CD4-positive, alpha-beta T cell treated with Interleukin-4 for 4 hours (primary cell): Measurements from ENCODE around the gene MRM3.
A peak's percentile ranks its signal among the peaks of the same experiment; 100 is the strongest.
"Not testable (repeated sequence)": the region's sequence is repeated elsewhere in the genome, so short reads cannot be mapped to it uniquely, and the experiment has no call there.

Experiments
- DNase-seq: peaks from one replicate; pipeline ENCODE4 v3.0.0-alpha.2; 2020

Gene MRM3, protein sequence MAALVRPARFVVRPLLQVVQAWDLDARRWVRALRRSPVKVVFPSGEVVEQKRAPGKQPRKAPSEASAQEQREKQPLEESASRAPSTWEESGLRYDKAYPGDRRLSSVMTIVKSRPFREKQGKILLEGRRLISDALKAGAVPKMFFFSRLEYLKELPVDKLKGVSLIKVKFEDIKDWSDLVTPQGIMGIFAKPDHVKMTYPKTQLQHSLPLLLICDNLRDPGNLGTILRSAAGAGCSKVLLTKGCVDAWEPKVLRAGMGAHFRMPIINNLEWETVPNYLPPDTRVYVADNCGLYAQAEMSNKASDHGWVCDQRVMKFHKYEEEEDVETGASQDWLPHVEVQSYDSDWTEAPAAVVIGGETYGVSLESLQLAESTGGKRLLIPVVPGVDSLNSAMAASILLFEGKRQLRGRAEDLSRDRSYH

DNA sequence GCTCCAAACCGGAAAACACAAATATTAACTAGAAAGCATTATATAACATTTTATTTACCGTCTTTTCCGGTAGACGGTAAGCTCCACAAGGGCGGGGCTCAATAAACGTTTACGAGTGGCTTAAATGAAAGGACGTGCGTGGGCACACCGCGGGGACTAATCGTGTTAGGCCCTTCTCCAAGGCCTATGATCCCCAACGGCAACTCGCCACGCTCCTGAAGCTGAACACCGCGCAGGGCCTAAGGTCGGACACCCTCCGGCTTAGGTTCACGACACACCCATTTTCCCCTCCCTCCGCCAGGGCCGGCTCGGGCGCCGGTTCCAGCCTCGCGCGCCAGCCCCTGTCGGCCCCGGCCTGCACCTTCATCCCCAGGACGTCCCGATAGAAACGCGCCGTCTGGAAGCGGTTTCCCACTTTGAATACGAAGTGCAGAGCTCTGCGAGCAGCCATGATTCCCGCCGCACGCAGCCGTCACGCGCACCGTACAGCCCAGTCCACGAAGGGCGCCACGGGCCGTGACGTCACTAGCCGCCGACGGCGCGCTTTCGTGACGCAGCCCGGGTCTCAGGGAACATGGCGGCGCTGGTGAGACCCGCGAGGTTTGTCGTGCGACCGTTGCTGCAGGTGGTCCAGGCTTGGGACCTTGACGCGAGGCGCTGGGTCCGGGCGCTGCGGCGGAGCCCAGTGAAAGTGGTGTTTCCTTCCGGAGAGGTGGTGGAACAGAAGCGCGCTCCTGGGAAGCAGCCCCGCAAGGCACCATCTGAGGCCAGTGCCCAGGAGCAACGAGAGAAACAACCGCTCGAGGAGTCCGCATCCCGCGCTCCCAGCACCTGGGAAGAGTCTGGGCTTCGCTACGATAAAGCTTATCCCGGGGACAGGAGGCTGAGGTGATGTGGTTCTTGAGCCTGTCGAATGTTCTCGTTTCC, at the start of gene MRM3, which contains the start of gene GLOD4:
TSS of gene MRM3 (plus strand) at position 549 of the 927 bp plus-strand sequence. CDS start at position 575, 26 bp downstream.
TSS of gene GLOD4 (minus strand) at position 476 of the 927 bp plus-strand sequence. CDS start at position 451, 25 bp downstream.
- peak; percentile 90 for DNase-seq

DNA sequence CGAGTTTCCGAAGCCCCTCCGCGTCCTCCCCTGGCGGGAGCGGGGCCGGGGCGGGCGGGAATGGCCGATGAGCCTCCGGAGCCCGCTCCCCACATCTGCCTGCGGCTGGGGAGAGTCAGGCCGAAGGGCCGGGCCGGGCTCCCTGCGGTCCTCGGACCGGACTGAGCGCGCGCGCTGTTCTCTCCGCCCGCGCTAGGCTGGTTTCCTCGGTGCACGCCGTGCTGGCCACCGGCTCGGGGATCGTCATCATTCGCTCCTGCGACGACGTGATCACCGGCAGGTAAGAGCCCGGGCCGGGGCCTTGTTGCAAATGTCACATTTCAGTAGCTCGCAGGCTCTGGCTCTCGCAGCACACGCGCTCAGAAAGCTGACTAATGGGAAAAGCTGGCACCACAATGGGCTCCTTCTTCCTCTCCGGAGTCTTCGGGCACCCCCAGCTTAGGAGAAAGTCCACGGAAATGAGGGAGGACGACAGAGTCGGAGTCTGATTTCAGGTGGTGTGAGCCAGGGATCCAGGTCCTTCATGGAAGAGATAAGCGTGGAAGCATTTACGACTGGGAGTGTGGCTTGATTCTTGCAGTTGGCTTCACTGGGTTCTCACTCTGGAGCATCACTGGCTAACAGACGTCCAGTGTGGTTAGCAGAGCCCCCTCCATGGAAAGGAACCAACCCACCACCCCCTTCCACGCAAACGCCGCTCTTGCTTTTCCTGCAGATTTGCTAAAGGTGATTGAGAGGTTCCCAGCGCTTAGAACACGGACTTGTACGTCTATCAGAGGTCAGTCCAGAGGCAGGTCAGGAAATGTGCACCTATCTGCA, 49.0 kb upstream of the MRM3 start:
- no peak for DNase-seq

DNA sequence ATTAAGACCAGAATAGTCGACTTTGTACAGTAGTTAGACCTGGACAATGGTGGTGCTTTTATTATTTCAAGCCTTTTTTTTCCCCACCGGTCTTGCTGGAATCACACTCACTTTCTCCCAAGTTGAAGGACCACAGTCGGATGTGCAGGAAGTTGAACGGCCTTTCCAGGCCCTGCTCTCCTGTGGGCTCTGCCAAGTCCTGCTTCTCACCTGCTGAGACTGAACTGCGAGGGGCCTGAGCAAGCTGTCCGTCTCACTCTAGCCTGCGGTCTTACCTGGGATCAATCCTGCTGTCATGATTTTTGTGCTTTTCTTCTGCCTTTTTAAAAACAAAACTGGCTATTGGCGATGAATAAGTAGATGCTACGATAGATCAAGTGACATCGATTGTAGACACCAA, 48.4 kb upstream of the MRM3 start:
- DNase-seq = no peak

DNA sequence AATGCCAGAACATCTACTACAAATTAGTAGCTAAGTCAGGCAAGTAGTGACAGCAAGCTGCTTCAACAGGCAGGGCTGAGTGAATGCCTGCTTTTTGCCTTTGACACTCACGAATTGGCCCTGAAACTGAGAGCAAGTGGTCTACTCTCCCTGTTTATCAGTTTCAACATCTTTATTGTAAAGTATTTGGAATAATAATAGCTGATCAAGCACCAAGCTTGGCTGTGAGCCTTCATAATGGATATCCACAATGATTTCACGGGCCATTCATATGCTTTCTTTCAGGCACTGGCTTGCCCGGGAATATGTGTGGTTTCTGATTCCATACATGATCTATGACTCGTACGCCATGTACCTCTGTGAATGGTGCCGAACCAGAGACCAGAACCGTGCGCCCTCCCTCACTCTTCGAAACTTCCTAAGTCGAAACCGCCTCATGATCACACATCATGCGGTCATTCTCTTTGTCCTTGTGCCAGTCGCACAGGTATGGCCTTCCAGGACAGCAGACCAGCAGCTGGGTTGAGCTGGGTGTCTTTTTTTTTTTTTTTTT, 44.5 kb upstream of the MRM3 start:
- no peak for DNase-seq

DNA sequence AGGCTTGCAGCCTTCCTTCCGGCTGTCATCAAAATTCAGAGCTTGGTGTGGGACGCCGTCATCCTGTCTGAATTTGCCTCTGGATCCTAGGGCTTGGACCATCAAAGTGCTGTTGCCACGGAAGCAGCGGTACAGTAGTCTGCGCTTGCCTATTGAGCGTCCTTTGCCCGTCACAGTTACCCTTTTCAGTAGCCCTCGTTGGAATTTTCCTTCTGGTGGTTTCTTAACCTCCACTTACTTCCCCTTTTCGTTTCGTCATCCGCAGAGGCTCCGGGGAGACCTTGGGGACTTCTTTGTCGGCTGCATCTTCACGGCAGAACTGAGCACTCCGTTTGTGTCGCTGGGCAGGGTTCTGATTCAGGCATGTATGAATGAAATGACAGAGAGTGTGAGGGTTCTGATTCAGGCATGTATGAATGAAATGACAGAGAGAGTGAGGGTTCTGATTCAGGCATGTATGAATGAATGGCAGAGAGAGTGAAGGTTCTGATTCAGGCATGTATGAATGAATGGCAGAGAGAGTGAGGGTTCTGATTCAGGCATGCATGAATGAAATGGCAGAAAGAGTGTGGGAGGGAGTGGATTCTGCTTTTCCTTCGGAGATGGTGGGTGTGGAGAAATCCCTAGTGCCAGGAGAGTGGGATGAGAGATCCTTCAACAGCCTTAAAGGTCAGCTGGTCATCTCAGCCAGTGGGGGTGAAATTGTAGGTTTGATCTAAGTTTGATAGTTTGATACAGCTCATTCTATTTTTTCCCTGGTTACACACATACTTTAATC, 41.7 kb upstream of the MRM3 start:
- DNase-seq = peak; percentile 16

DNA sequence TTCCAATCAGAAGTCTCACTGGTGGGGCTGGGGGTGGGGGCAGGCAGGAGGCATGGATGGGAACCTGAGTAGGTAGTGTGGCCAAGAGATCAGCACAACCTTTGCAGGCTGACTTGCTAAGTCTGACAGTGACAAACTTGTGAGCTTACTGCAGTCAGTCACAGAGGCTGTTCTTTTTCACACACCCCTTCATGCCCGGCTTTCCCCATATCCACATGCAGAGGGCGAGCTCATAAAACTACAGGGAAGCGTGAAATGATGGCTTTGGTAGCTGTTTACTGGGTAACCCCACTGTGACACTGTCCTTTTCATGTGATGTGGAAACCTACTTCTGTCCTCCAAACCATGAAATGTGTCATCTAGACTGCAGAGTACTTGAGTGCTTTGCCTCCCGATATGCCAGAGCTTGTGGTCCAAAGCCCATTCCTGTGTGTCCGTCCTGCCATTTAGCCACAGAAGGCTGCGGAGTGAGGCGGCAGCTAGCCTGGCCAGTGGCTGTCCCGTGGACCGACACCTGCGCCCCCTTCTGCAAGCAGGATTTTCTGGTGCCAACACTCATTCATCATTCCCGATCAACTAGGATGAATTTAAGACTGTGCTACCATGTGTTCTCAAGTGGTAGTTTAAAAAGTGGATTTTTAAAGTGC, 39.9 kb upstream of the MRM3 start:
- DNase-seq = no peak

DNA sequence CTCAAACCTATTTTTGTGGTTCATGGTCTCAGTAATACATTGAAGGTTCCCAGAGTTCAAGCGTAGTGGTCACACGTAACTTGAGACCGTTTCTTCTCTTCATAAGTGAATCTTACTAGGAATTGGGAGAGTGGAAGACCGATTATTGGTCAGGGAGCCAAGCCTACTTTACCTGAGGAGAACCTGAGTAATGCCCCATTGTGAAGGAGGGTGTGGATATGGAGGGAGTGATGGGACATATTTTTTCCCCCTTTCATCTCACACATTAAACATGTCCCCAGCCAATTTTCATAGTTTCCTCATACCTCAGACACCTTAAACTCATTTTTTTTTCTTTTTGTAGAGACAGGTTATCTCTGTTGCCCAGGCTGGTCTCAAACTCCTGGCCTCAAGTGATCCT, 39.0 kb upstream of the MRM3 start:
- no peak for DNase-seq

DNA sequence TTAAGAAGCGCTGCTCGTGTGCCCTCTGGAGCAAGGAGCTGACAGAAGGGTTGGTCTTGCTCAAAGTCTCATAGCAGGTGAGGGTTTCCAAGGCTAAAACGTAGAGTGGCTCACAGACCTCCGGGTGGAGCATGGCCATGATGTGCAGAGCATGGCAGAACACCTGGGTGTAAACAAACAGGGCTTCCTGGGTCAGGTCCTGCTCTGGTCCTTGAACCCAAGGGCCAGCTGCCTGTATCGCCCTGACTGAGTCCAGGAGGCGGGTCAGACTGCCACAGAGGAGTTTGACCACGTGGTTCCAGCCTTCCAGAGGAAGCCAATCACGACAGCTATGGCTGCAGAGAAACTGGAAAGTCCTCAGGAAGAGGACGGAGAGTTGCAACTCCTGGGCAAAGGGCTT, 37.2 kb upstream of the MRM3 start:
- DNase-seq = no peak

DNA sequence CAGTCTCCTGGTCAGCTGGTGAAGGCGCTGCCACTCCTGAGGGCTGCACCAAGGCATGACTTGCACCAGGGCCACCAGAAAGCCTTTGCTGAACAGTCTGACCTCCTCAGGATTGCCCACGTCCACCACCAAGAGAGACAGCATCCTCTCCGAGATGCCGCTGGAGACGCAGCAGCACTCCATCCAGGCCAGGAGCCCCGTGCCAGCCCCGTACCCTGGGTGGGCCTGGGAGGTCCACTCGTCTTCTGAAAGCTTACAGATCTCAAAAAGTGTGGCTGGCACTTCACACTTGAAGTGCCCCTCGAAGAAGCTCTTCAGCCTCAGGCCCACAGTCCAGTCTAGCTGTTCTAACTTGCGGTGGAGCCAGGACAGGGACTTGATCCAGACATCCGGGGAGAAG, 36.7 kb upstream of the MRM3 start:
- DNase-seq = no peak

DNA sequence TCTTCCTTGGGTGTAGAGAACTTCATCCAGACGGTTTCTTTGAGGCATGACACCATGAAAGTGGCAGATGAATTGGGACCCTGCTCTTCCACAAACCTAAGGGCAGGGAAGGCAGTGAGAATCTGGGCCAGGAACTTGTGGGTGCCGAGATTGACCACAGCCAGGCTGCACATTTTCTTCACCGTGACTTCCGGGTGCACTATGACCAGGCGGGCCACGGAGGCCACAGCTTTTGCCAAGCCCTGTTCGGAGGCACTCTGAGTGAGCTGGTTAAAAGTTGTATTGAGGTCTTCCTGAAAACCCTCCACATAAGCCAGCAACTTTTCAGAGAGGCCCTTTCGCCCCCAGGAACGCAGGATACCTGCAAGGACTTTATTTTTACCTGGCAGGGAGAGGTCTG, 36.0 kb upstream of the MRM3 start:
- DNase-seq = no peak

DNA sequence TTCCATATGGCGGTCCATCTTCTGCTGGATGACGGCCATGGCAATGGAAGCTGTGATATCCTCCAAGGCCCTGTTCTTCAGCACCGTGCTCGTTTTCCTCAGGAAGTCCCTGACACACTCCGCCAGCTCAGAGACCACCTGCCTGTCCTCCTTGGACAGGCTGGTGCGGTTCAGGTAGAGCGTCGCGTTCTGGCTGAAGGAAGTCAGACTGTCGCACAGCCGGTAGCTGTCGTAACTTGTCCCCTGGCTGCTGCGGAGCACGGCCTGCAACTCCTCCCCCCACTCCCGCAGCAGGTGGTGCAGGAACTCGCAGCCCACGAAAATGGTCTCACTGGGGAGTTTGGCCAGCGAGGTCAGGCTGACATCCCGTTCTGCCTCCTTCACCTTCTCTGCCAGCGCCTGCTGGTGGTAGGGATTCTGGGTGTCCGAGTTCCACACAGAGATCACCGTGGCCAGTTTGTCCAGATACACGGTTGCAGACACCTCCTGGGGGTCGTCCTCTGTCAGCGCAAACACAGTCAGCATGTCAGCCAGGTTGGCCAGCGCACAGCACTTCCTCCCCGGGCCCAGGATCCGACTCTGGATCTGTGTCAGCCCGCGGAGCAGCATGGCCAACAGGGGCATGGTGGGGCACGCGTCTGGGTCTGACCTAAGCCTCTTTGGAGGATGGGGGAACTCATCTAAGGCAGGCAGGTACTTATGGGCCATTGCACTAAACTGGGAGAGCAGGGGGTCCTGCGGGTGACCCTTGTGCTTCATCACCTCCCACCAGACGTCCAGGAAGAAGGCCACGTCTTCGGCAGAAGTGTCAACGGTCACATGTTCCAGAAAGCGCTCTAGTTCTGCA, 35.1 kb upstream of the MRM3 start:
- no peak for DNase-seq

DNA sequence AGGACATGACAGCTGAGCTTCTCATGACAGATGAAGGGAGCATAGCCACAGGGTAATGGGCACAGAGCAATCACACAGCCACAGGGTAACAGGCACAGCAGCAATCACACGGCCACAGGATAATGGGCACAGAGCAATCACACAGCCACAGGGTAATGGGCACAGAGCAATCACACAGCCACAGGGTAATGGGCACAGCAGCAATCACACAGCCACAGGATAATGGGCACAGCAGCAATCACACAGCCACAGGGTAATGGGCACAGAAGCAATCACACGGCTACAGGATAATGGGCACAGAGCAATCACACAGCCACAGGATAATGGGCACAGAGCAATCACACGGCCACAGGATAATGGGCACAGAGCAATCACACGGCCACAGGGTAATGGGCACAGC, 33.5 kb upstream of the MRM3 start:
- not testable (repeated sequence) for DNase-seq

DNA sequence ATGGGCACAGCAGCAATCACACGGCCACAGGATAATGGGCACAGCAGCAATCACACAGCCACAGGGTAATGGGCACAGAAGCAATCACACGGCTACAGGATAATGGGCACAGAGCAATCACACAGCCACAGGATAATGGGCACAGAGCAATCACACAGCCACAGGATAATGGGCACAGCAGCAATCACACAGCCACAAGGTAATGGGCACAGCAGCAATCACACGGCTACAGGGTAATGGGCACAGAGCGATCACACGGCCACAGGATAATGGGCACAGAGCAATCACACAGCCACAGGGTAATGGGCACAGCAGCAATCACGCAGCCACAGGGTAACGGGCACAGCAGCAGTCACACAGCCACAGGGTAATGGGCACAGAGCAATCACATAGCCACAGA, 32.8 kb upstream of the MRM3 start:
- DNase-seq = not testable (repeated sequence)

DNA sequence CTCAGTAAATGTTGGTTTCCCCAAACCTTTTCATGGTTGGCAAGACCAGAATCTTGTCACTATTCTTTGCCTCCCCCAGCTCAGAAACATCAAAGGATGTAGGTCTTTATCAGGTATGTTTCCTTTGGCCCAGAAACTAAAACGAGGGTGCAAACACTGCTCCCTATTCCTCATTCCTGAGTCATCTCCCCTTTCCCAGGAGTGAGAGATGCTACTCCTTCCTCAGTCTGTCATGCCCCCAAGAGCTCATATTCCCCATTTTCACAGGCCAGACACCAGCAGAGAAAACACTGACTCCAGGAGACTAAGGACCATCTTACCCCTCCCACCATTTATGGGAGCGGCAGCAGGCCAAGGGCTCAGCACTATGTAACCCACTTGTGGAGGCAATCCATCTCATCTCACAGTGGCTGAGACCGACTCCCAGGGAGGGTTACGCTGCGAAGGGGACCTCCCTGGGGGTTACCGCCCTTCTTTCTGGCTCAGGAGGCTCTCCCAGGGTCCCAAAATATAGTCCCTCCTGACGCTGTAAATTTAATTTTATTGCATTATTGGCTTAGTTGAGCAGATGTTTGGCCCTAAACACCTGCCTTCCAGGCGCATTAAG, 31.6 kb upstream of the MRM3 start:
- no peak for DNase-seq

DNA sequence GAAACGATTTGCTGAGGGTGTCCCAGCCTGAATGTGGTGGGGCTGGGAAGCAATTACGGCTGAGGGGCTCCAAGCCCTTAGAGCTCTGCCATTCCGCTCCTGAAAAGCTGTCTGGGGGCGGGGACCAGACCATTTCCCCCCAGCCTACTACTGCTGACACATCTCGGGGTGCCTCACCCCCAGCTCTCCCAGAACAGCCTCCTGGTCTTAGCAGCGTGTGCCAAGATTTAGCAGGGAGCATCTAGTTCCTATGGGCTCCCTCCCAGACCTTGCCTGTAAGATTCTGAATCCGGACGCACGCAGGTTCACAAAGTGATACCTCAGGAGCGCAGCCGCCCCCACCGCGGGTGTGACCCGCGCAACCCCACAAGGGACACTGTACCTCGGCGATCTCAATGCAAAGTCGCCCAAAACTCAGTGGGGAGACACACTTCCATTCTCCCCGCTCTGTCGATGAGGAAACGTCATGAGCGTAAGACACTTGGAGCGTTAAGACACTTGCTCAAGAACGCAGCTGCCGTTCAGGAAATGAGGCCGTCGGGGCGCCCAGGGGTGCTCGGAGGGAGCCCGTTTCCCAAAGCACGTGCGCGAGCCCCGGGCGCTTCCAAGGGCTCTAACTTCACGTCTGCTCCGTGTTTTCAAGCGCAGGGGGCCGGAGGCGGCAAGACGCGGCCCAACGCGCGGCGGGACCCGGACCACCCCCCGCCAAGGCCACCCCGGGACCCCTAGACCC, 30.7 kb upstream of the MRM3 start:
- DNase-seq = peak; percentile 38

DNA sequence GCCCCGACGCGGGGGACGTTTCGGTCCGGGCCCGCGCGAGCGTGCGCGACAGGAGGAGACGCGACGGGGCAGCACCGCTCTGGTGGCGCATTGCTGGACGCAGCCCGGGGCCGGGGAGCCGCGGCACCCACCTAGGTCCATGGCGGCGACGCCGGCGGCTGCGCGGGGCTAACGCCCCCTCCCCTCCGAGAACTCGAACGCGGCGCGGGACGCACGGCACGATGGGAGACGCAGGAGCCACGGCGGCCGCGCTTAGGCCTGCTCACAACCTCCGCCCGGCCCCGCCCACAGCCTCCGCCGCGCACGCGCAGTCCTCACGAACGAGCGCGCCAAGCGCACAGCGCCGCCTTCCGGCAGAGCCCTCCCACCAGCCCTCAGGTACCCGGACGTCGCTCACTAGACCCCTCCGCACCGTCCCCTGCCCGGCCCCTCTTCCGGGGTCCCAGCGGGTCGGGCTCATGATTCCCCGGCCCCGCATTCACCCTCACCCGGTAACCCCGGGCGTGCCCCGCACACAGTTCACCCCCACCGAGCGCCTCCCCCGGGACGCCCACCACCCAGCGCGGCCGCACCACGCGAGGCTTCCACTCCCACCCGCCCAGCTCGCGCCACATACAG, 30.0 kb upstream of the MRM3 start, which contains the start of gene GEMIN4:
TSS of gene GEMIN4 (minus strand) at position 263 of the 618 bp plus-strand sequence. CDS start at position 141, 122 bp downstream.
- peak; percentile 93 for DNase-seq

DNA sequence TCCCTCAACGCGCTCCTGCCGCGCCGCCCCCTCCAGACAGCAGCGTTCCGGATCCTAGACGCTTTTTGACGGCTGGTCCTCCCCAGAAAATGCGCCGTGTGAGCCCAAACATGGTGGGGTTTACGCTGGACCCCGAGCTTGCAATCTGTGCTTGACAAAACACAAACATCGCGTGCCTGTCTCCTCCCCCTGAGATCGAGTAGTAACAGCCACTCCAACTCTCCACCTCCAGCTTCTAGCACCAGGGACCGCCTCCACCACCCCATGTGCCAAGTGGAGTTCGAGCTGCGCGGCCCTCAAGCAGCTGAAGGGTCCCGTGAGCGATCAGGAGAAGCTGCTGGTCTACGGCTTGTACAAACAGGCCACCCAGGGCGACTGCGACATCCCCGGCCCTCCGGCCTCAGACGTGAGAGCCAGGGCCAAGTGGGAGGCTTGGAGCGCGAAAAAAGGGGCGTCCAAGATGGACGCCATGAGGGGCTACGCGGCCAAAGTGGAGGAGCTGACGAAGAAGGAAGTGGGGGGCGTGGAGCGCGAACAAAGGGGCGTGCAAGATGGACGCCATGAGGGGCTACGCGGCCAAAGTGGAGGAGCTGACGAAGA, 29.4 kb upstream of the MRM3 start:
- DNase-seq = peak; percentile 11

DNA sequence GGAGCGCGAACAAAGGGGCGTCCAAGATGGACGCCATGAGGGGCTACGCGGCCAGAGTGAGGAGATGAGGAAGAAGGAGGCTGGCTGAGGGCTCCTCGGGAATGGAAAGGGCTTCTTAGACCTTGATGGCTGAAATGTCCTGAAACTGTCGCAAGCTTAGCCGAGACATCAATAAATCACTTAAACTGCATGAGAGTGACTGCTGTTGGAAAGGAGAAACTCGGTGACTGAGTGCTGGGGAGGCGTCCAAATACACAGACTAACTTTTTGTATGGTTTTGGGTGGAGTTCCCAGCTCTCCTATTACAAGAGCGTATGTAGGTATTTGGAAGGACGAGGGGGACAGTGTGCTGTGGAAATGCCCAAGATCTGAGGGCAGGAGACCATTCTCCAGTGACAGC, 28.7 kb upstream of the MRM3 start:
- no peak for DNase-seq
